MM.1S (cell line): Measurements from ENCODE around the gene PRTN3.

ENCODE experiments used
- DNase-seq: peaks from one replicate; pipeline ENCODE4 v3.0.0-alpha.2; 2015
- H2AFZ ChIP-seq: fragments of 300-600 bp; sonication (generic); 2 replicates; pipeline ENCODE4 v1.6.0; 2016; ENCODE audit warnings: antibody characterized with exemption, low read length
- H3F3A ChIP-seq: fragments of 300-600 bp; sonication (generic); 2 replicates; pipeline ENCODE4 v1.6.1; 2016; ENCODE audit warnings: mild to moderate bottlenecking, antibody characterized with exemption, low read length, moderate library complexity, mixed read lengths; ENCODE audit not compliant: insufficient read depth
- H3K27ac ChIP-seq: fragments of 300-600 bp; sonication (generic); 2 replicates; pipeline ENCODE4 v1.5.1; 2016; ENCODE audit warnings: mild to moderate bottlenecking, low read length
- H3K27me3 ChIP-seq: fragments of 300-600 bp; sonication (generic); replicated peaks from 2 replicates; pipeline ENCODE4 v1.6.0; 2016; ENCODE audit warnings: low read length; ENCODE audit not compliant: insufficient read depth
- H3K36me3 ChIP-seq: fragments of 300-600 bp; sonication (generic); replicated peaks from 2 replicates; pipeline ENCODE4 v1.6.1; 2016; ENCODE audit warnings: mild to moderate bottlenecking, low read length, mixed read lengths; ENCODE audit not compliant: insufficient read depth
- H3K4me1 ChIP-seq: fragments of 300-600 bp; sonication (generic); 2 replicates; pipeline ENCODE4 v1.6.1; 2016; ENCODE audit warnings: low read length, mixed read lengths
- H3K4me2 ChIP-seq: fragments of 300-600 bp; sonication (generic); 2 replicates; pipeline ENCODE4 v1.6.0; 2016; ENCODE audit warnings: low read depth, low read length
- H3K4me3 ChIP-seq: fragments of 300-600 bp; sonication (generic); 2 replicates; pipeline ENCODE4 v1.5.1; 2016; ENCODE audit warnings: low read length, mixed read lengths
- H3K79me2 ChIP-seq: fragments of 300-600 bp; sonication (generic); 2 replicates; pipeline ENCODE4 v1.6.1; 2016; ENCODE audit warnings: mixed run types, low read length, mixed read lengths
- H3K9ac ChIP-seq: fragments of 300-600 bp; sonication (generic); 2 replicates; pipeline ENCODE4 v1.6.1; 2016; ENCODE audit warnings: low read length, mixed read lengths
- H3K9me2 ChIP-seq: fragments of 300-600 bp; sonication (generic); replicated peaks from 2 replicates; pipeline ENCODE4 v1.6.1; 2016; ENCODE audit warnings: mild to moderate bottlenecking, low read length, mixed read lengths; ENCODE audit not compliant: insufficient read depth
- H3K9me3 ChIP-seq: fragments of 300-600 bp; sonication (generic); replicated peaks from 2 replicates; pipeline ENCODE4 v1.6.1; 2016; ENCODE audit warnings: mild to moderate bottlenecking, low read length, mixed read lengths; ENCODE audit not compliant: insufficient read depth
- H4K20me1 ChIP-seq: fragments of 300-600 bp; sonication (generic); 2 replicates; pipeline ENCODE4 v1.6.1; 2016; ENCODE audit warnings: mild to moderate bottlenecking, low read length, moderate library complexity, mixed read lengths; ENCODE audit not compliant: insufficient read depth
- CTCF ChIP-seq: fragments of 300-600 bp; sonication (generic); IDR thresholded peaks from 2 replicates; pipeline ENCODE4 v1.5.1; 2016; ENCODE audit warnings: antibody characterized with exemption, low read length, mixed read lengths
- EZH2 ChIP-seq: fragments of 300-600 bp; sonication (generic); optimal IDR thresholded peaks from 2 replicates; pipeline ENCODE3; 2017; ENCODE audit warnings: low read depth, mild to moderate bottlenecking, antibody characterized with exemption, low read length, mixed read lengths
- EZH2phosphoT487 ChIP-seq: fragments of 300-600 bp; sonication (generic); IDR thresholded peaks from 2 replicates; pipeline ENCODE4 v1.6.1; 2018; ENCODE audit warnings: antibody characterized with exemption, low read length

Gene PRTN3

GRCh38 chr19:798415-799075 lies 42.3 kb upstream of the PRTN3 start:
- TF ChIP-seq EZH2phosphoT487 = no peak
- Histone ChIP-seq H3K4me2 (peak overlapping the region; percentile 85), H3K9ac (peak overlapping the region; percentile 78), H2AFZ (no peak overlapping the region), H3K9me2 (no peaks in the 10 kb centered on the region), H3K36me3 (peaks cover 36% of the 10 kb centered on the region), H4K20me1 (peaks cover 56% of the 10 kb centered on the region), H3K4me1 (peaks cover 9% of the 10 kb centered on the region), H3F3A (no peaks in the 10 kb centered on the region), H3K79me2 (peaks cover 60% of the 10 kb centered on the region), H3K4me3 (peak overlapping the region; percentile 86), H3K27ac (peak overlapping the region; percentile 18; the same call in 1 of the 2 replicates), H3K27me3 (0 out of 2 replicates have a peak, but pooled peaks cover 1% of the 10 kb centered on the region), H3K9me3 (no peaks in the 10 kb centered on the region)
- DNase-seq = no peak

GRCh38 chr19:799076-799881 lies 41.5 kb upstream of the PRTN3 start:
- peaks cover 68% of the 10 kb centered on the region for H3K79me2 ChIP-seq
- no peaks in the 10 kb centered on the region for H3K9me3 ChIP-seq
- no peak overlapping the region for H3K27ac ChIP-seq
- peak overlapping the region; percentile 85 for H3K4me2 ChIP-seq
- peaks cover 43% of the 10 kb centered on the region for H3K36me3 ChIP-seq
- H3K4me1 ChIP-seq = peaks cover 9% of the 10 kb centered on the region
- no peaks in the 10 kb centered on the region for H3K9me2 ChIP-seq
- no peak for DNase-seq
- peak overlapping the region; percentile 86 for H3K4me3 ChIP-seq
- H2AFZ ChIP-seq = no peak overlapping the region
- H4K20me1 ChIP-seq = peaks cover 63% of the 10 kb centered on the region
- H3F3A ChIP-seq = no peaks in the 10 kb centered on the region
- no peak for TF ChIP-seq EZH2phosphoT487
- TF ChIP-seq CTCF = 0 out of 2 replicates have a peak, but pooled peaks have one; percentile 2
- no peaks in the 10 kb centered on the region for H3K27me3 ChIP-seq
- H3K9ac ChIP-seq = peak overlapping the region; percentile 78; the same call in 1 of the 2 replicates

GRCh38 chr19:800360-801029 lies 40.3 kb upstream of the PRTN3 start:
- peak overlapping the region; percentile 1; the same call in 1 of the 2 replicates for H3K4me2 ChIP-seq
- peaks cover 55% of the 10 kb centered on the region for H3K36me3 ChIP-seq
- H4K20me1 ChIP-seq = peaks cover 72% of the 10 kb centered on the region

More at GRCh38 chr19:800360-801029, 40.3 kb upstream of the PRTN3 start:
- H3K4me3 ChIP-seq = no peak overlapping the region
- no peak for DNase-seq
- H2AFZ ChIP-seq = no peak overlapping the region
- TF ChIP-seq CTCF (no peak), EZH2 (no peak), EZH2phosphoT487 (no peak)
- peaks cover 9% of the 10 kb centered on the region for H3K4me1 ChIP-seq
- H3K9ac ChIP-seq = no peak overlapping the region
- H3K27me3 ChIP-seq = no peaks in the 10 kb centered on the region
- no peaks in the 10 kb centered on the region for H3K9me3 ChIP-seq
- no peaks in the 10 kb centered on the region for H3F3A ChIP-seq
- peaks cover 80% of the 10 kb centered on the region for H3K79me2 ChIP-seq
- H3K9me2 ChIP-seq = no peaks in the 10 kb centered on the region
- H3K27ac ChIP-seq = no peak overlapping the region
